Suprapubic skin (tissue), 4 donors: ENCODE results near the gene S100A5. TPM values are rescaled to one million over a fixed set of nuclear protein-coding genes. Genes with fewer than 3 reads are reported as not detected.
"Not testable (repeated sequence)": the region's sequence is repeated elsewhere in the genome, so short reads cannot be mapped to it uniquely, and the experiment has no call there.

Experiments
- DNase-seq, 2 donors: peaks; one replicate each; pipeline ENCODE4 v3.0.0-alpha.2; 2019; ENCODE audit warnings: low spot score in 2 of 2
- H3K27ac ChIP-seq: fragments of 200-600 bp; sonication (generic); one replicate; pipeline ENCODE4 v1.5.1; 2019
- H3K27me3 ChIP-seq: fragments of 200-600 bp; sonication (generic); one replicate; pipeline ENCODE4 v1.5.1; 2019
- H3K36me3 ChIP-seq: fragments of 200-600 bp; sonication (generic); one replicate; pipeline ENCODE4 v1.5.1; 2019
- H3K4me1 ChIP-seq: fragments of 200-600 bp; sonication (generic); one replicate; pipeline ENCODE4 v1.5.1; 2019
- H3K4me3 ChIP-seq: fragments of 200-600 bp; sonication (generic); one replicate; pipeline ENCODE4 v1.5.1; 2019; ENCODE audit warnings: mild to moderate bottlenecking
- H3K9me3 ChIP-seq: fragments of 200-600 bp; sonication (generic); one replicate; pipeline ENCODE4 v1.5.1; 2019
- CTCF ChIP-seq, 2 donors: fragments of 200-600 bp in 1 of 2; fragments of 450-650 bp in 1 of 2; sonication (generic) in 1 of 2; IDR thresholded peaks; one replicate each; pipeline ENCODE4 v1.5.1; 2016 to 2019; ENCODE audit warnings: antibody characterized with exemption in 2 of 2, mild to moderate bottlenecking in 1 of 2, moderate library complexity in 1 of 2
- EP300 ChIP-seq: sonication (generic); formaldehyde crosslinking; IDR thresholded peaks from one replicate; pipeline ENCODE4 v1.6.1; 2017; ENCODE audit warnings: antibody characterized with exemption
- POLR2A ChIP-seq, 2 donors: fragments of 450-650 bp; IDR thresholded peaks; one replicate each; pipeline ENCODE4 v1.6.1; 2017; ENCODE audit warnings: antibody characterized with exemption in 2 of 2, mild to moderate bottlenecking in 2 of 2, moderate library complexity in 2 of 2
- POLR2AphosphoS5 ChIP-seq, 3 donors: sonication (generic); formaldehyde crosslinking; IDR thresholded peaks; one replicate each; pipeline ENCODE4 v1.6.1; 2017; ENCODE audit warnings: antibody characterized with exemption in 3 of 3
- WGBS: methylation state at CpG from one replicate; pipeline ENCODE4 v1.1.5; 2018; 5-methylcytosine and 5-hydroxymethylcytosine counted together
- total RNA-seq, 4 donors: library from RNA; depleted of rRNA; stranded (reverse); fragments of >200 nt; gene quantifications; one replicate each; pipeline ENCODE4 v1.1.0, GENCODE V29; 2016

The S100A5 gene
- total RNA-seq, 4 donors from 2014 or later = not detected

DNA sequence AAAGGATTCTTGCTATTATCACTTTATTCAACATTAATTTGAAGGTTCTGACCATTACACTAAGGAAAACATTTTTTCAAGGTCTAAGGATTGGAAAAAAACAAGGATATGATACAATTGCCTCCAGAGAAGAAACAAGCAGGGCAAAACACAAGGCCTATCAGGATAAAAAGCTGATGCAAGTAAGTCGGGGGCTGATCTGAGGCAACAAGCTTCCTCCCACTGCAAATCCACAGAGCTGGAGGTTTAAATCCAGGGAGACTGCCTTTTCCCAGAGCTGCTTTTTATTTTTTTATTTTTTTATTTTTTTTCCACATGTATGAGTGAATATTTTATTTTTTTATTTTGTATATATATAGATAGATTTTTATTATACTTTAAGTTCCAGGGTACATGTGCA is 44.3 kb upstream of the S100A5 start:
- WGBS = 81% methylated on average over 1 of the region's 1 CpG
- no peaks in the 10 kb centered on the region for H3K27me3 ChIP-seq
- H3K4me1 ChIP-seq = no peaks in the 10 kb centered on the region
- DNase-seq = no peak
- no peak overlapping the region for H3K4me3 ChIP-seq
- H3K27ac ChIP-seq = no peak overlapping the region
- no peaks in the 10 kb centered on the region for H3K36me3 ChIP-seq
- TF ChIP-seq POLR2AphosphoS5 (IDR thresholded peaks at IDR 0.05) (no peak), CTCF (IDR thresholded peaks at IDR 0.05) (no peak), POLR2A (IDR thresholded peaks at IDR 0.05) (no peak), EP300 (no peak)
- no peaks in the 10 kb centered on the region for H3K9me3 ChIP-seq

- no peak for TF ChIP-seq POLR2A (IDR thresholded peaks at IDR 0.05)
- TF ChIP-seq EP300 = no peak
- no peak for TF ChIP-seq CTCF (IDR thresholded peaks at IDR 0.05)
- TF ChIP-seq POLR2AphosphoS5 (IDR thresholded peaks at IDR 0.05) = no peak
- WGBS = 76% methylated on average over 2 of the region's 2 CpGs
- H3K9me3 ChIP-seq = no peaks in the 10 kb centered on the region
These were observed 43.2 kb upstream of the S100A5 start for GRCh38 chr1:153583976-153584375.

DNA sequence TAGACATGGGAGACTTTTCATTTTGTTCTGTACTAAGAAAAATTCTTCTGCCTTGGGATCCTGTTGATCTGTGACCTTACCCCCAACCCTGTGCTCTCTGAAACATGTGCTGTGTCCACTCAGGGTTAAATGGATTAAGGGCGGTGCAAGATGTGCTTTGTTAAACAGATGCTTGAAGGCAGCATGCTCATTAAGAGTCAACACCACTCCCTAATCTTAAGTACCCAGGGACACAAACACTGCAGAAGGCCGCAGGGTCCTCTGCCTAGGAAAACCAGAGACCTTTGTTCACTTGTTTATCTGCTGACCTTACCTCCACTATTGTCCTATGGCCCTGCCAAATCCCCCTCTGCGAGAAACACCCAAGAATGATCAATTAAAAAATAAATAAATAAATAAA is 42.8 kb upstream of the S100A5 start:
- H3K27ac ChIP-seq, H3K9me3 ChIP-seq, H3K36me3 ChIP-seq, H3K27me3 ChIP-seq, H3K4me1 ChIP-seq, DNase-seq, H3K4me3 ChIP-seq: not testable (repeated sequence)
- 84% methylated on average over 3 of the region's 3 CpGs for WGBS

More at GRCh38 chr1:153583976-153584375, 43.2 kb upstream of the S100A5 start:
- H3K4me3 ChIP-seq = no peak overlapping the region
- H3K36me3 ChIP-seq = no peaks in the 10 kb centered on the region
- no peak for DNase-seq
- H3K27ac ChIP-seq = no peak overlapping the region
- no peaks in the 10 kb centered on the region for H3K27me3 ChIP-seq
- no peaks in the 10 kb centered on the region for H3K4me1 ChIP-seq

GRCh38 chr1:153582836-153583235 is 42.1 kb upstream of the S100A5 start:
- H3K4me1 ChIP-seq, H3K27ac ChIP-seq, H3K27me3 ChIP-seq, DNase-seq, H3K9me3 ChIP-seq, H3K36me3 ChIP-seq, H3K4me3 ChIP-seq: not testable (repeated sequence)
- 97% methylated on average over 17 of the region's 34 CpGs for WGBS

DNA sequence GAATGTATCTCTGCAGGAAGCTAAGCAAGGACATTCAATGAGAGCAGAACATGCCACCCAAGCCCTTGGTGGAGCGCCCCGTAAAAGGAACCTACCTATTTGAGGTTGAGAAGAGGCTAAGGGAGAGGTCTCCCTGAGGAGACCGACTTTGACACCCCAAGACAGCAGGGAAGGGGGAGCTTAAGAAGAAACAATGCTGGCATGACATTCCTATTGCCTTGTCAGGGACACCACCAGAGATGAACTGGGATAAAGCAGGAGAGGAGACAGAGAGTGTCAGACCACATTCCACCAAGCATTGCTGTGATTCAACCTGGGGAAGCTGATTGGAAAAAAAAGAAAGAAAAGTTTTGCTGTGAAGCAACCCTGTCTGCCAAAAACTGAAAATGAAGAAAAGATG is 38.2 kb upstream of the S100A5 start:
- WGBS = 87% methylated on average over 3 of the region's 3 CpGs
- TF ChIP-seq CTCF (IDR thresholded peaks at IDR 0.05) (no peak), POLR2AphosphoS5 (IDR thresholded peaks at IDR 0.05) (no peak), EP300 (no peak), POLR2A (IDR thresholded peaks at IDR 0.05) (no peak)
- DNase-seq = no peak
- no peaks in the 10 kb centered on the region for H3K36me3 ChIP-seq
- no peak overlapping the region for H3K4me3 ChIP-seq
- no peak overlapping the region for H3K27ac ChIP-seq
- H3K4me1 ChIP-seq = peaks cover 10% of the 10 kb centered on the region
- H3K27me3 ChIP-seq = no peaks in the 10 kb centered on the region
- H3K9me3 ChIP-seq = no peaks in the 10 kb centered on the region

GRCh38 chr1:153578490-153578889 is 37.8 kb upstream of the S100A5 start:
- H3K27ac ChIP-seq = no peak overlapping the region

More at GRCh38 chr1:153578490-153578889, 37.8 kb upstream of the S100A5 start:
- Histone ChIP-seq H3K4me3 (no peak overlapping the region), H3K9me3 (no peaks in the 10 kb centered on the region), H3K4me1 (peaks cover 11% of the 10 kb centered on the region), H3K27me3 (no peaks in the 10 kb centered on the region), H3K36me3 (no peaks in the 10 kb centered on the region)
- TF ChIP-seq CTCF (IDR thresholded peaks at IDR 0.05) (no peak), POLR2A (IDR thresholded peaks at IDR 0.05) (no peak), EP300 (no peak), POLR2AphosphoS5 (IDR thresholded peaks at IDR 0.05) (no peak)
- no peak for DNase-seq
